ENCODE results near the gene PCLO. TPM values are rescaled to one million over a fixed set of nuclear protein-coding genes. Genes with fewer than 3 reads are reported as not detected.

The PCLO gene
- total and polyA plus RNA-seq, 9 of the 15 experiments (the other 6 are each of a cell fraction or from before 2014, with no cell fraction given): under 0.01 to 0.01 TPM; not detected in 7

DNA sequence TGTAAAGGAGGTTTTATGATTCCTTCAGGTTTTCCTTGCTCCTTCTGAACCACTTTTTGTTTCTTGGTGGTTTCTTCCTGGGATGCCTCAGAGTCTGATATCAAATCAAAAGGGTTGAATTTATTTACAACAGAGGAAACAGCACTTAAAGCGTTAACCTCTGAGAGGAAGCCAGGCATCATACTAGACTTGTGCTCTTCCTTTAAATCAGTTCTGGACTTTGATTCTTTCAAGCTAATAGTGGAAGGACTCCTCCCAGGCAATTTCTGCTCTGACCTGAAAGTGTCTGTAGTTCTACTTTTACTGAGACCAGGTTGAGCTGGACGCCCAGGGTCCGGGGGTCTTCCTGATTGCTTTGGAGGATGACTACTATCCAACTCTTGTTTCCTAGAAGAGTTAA lies 6.7 kb downstream of the PCLO start:
- Histone ChIP-seq H3K9ac (ENCODE audit: insufficient read depth in 1 of 2, low read depth in 2 of 2, low read length in 2 of 2) (no peak overlapping the region), H3K4me1 (replicated peaks in 1 of 2; ENCODE audit: control insufficient read depth in 2 of 2, insufficient read depth in 2 of 2, low read length in 2 of 2) (no peaks in the 10 kb centered on the region), H3K4me3 (no peak overlapping the region), H2AFZ (ENCODE audit: low read depth, low read length) (no peak overlapping the region), H3K27me3 (ENCODE audit: control insufficient read depth in 2 of 2, insufficient read depth in 2 of 2, low read length in 2 of 2) (no peaks in the 10 kb centered on the region), H3K4me2 (ENCODE audit: insufficient read depth, low read length) (no peak overlapping the region), H4K20me1 (replicated peaks; ENCODE audit: control insufficient read depth, insufficient read depth, low read length) (no peaks in the 10 kb centered on the region), H3K27ac (ENCODE audit: extremely low read depth, low read depth, low read length) (no peak overlapping the region), H3K9me3 (replicated peaks; ENCODE audit: control insufficient read depth, insufficient read depth, low read depth, low read length) (no peaks in the 10 kb centered on the region), H3K9me1 (ENCODE audit: control insufficient read depth, insufficient read depth, low read length) (no peaks in the 10 kb centered on the region), H3K36me3 (ENCODE audit: control insufficient read depth, insufficient read depth, low read length) (no peaks in the 10 kb centered on the region), H3K79me2 (ENCODE audit: control insufficient read depth, insufficient read depth, low read length) (no peaks in the 10 kb centered on the region)
- BruUV-seq (replicated peaks): no TSS peak
- ChIA-PET CTCF (ENCODE audit: low intra/inter-chr PET ratio) (interaction anchor here (0.7 kb wide), 1 partner anchor 1724 kb away, joined by 5 read pairs; no protein-coding TSS in a partner anchor), POLR2A (no interaction called here)
- ATAC-seq: no peak
- FAIRE-seq: no peak
- in situ Hi-C loops (cut with MboI) (no loop called here), intact Hi-C loops (cut with micrococcal nuclease) (no loop called here)
- no peak for TF ChIP-seq ZKSCAN8 (CRISPR knock-in tag; IDR thresholded peaks at IDR 0.05)
- TF ChIP-seq SUPT5H (IDR thresholded peaks at IDR 0.05): no peak
- no peak for DNase-seq (ENCODE audit: extremely low read depth in 1 of 4, low spot score in 3 of 4)
- WGBS (ENCODE audit: insufficient coverage, low coverage, missing lambda C conversion rate): 0% methylated on average over 3 of the region's 3 CpGs

- Histone ChIP-seq H3K27ac (ENCODE audit: extremely low read depth, low read depth, low read length) (no peak overlapping the region), H3K79me2 (ENCODE audit: control insufficient read depth, insufficient read depth, low read length) (no peaks in the 10 kb centered on the region), H4K20me1 (replicated peaks; ENCODE audit: control insufficient read depth, insufficient read depth, low read length) (no peaks in the 10 kb centered on the region), H3K27me3 (ENCODE audit: control insufficient read depth in 2 of 2, insufficient read depth in 2 of 2, low read length in 2 of 2) (no peaks in the 10 kb centered on the region), H3K4me3 (no peak overlapping the region), H3K9me1 (ENCODE audit: control insufficient read depth, insufficient read depth, low read length) (no peaks in the 10 kb centered on the region), H3K4me2 (ENCODE audit: insufficient read depth, low read length) (no peak overlapping the region), H3K36me3 (ENCODE audit: control insufficient read depth, insufficient read depth, low read length) (no peaks in the 10 kb centered on the region), H3K9me3 (replicated peaks; ENCODE audit: control insufficient read depth, insufficient read depth, low read depth, low read length) (no peaks in the 10 kb centered on the region), H3K9ac (ENCODE audit: insufficient read depth in 1 of 2, low read depth in 2 of 2, low read length in 2 of 2) (no peak overlapping the region), H3K4me1 (replicated peaks in 1 of 2; ENCODE audit: control insufficient read depth in 2 of 2, insufficient read depth in 2 of 2, low read length in 2 of 2) (no peaks in the 10 kb centered on the region), H2AFZ (ENCODE audit: low read depth, low read length) (no peak overlapping the region)
- no TSS peak for BruUV-seq (replicated peaks)
- DNase-seq (ENCODE audit: extremely low read depth in 1 of 4, low spot score in 3 of 4) (no peak), ATAC-seq (no peak), FAIRE-seq (no peak)
- in situ Hi-C loops (cut with MboI): no loop called here
- ChIA-PET POLR2A (no interaction called here), CTCF (ENCODE audit: low intra/inter-chr PET ratio) (no interaction called here)
- intact Hi-C loops (cut with micrococcal nuclease): no loop called here
- WGBS (ENCODE audit: insufficient coverage, low coverage, missing lambda C conversion rate): 0% methylated on average over 1 of the region's 1 CpG
- TF ChIP-seq BRD4 (IDR thresholded peaks at IDR 0.05): no peak
- TF ChIP-seq ZNF3 (CRISPR knock-in tag; IDR thresholded peaks at IDR 0.05): no peak
- TF ChIP-seq ZNF121 (CRISPR knock-in tag; conservative IDR thresholded peaks at IDR 0.05): no peak
- TF ChIP-seq EHMT2 (IDR thresholded peaks at IDR 0.05): no peak
- no peak for TF ChIP-seq CBFB (CRISPR knock-in tag; IDR thresholded peaks at IDR 0.05)
- no peak for TF ChIP-seq U2AF2 (optimal IDR thresholded peaks at IDR 0.05; ENCODE audit: low read depth, low read length)
- no peak for TF ChIP-seq ZNF76 (CRISPR knock-in tag; IDR thresholded peaks at IDR 0.05; ENCODE audit: borderline replicate concordance)
- no peak for TF ChIP-seq LARP7 (IDR thresholded peaks at IDR 0.05)
- TF ChIP-seq E2F6 (IDR thresholded peaks at IDR 0.05; ENCODE audit: borderline replicate concordance in 1 of 2, extremely low read depth in 1 of 2, insufficient read depth in 1 of 2, insufficient read length in 1 of 2, low read depth in 1 of 2, low read length in 1 of 2, poor library complexity in 1 of 2, severe bottlenecking in 1 of 2): no peak
- TF ChIP-seq RFX5 (IDR thresholded peaks at IDR 0.05; ENCODE audit: low read depth, low read length): no peak
- TF ChIP-seq, protein P1, sequence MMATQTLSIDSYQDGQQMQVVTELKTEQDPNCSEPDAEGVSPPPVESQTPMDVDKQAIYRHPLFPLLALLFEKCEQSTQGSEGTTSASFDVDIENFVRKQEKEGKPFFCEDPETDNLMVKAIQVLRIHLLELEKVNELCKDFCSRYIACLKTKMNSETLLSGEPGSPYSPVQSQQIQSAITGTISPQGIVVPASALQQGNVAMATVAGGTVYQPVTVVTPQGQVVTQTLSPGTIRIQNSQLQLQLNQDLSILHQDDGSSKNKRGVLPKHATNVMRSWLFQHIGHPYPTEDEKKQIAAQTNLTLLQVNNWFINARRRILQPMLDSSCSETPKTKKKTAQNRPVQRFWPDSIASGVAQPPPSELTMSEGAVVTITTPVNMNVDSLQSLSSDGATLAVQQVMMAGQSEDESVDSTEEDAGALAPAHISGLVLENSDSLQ (IDR thresholded peaks at IDR 0.05): no peak
- TF ChIP-seq SRSF9 (IDR thresholded peaks at IDR 0.05; ENCODE audit: borderline replicate concordance, low read depth, low read length): no peak
- no peak for TF ChIP-seq ZNF778 (CRISPR knock-in tag; IDR thresholded peaks at IDR 0.05)
- no peak for TF ChIP-seq SRSF1 (IDR thresholded peaks at IDR 0.05; ENCODE audit: low read depth, low read length)
- TF ChIP-seq POLR2B (IDR thresholded peaks at IDR 0.05; ENCODE audit: low read depth, partially characterized antibody): no peak
- no peak for TF ChIP-seq FOS (IDR thresholded peaks at IDR 0.05; ENCODE audit: extremely low read depth, insufficient read length)
Observed at GRCh38 chr7:83155407-83155806, 7.3 kb downstream of the PCLO start.
